ENCODE data around the gene TNNC2.

DNA sequence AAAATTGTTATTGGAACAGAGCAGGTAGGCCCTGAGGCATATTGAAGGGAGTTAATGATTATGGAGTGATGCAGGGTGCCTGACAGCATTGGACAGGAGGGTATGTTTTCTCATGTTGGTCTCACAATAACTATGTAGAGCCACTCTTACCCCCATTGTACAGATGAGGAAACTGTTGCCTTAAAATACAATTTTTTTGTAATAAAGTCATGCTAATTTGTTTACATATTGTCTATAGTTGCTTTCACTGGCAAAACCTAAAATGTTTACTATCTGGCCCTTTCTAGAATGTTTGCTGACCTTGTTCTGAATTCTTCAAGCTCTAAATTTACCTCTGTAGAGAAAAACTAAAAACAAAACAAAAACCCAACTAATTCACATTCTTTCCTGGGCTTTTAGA lies 24.4 kb upstream of the TNNC2 start:
- TF ChIP-seq, protein P1, sequence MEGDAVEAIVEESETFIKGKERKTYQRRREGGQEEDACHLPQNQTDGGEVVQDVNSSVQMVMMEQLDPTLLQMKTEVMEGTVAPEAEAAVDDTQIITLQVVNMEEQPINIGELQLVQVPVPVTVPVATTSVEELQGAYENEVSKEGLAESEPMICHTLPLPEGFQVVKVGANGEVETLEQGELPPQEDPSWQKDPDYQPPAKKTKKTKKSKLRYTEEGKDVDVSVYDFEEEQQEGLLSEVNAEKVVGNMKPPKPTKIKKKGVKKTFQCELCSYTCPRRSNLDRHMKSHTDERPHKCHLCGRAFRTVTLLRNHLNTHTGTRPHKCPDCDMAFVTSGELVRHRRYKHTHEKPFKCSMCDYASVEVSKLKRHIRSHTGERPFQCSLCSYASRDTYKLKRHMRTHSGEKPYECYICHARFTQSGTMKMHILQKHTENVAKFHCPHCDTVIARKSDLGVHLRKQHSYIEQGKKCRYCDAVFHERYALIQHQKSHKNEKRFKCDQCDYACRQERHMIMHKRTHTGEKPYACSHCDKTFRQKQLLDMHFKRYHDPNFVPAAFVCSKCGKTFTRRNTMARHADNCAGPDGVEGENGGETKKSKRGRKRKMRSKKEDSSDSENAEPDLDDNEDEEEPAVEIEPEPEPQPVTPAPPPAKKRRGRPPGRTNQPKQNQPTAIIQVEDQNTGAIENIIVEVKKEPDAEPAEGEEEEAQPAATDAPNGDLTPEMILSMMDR (IDR thresholded peaks at IDR 0.05; ENCODE audit: extremely low read depth in 1 of 2, insufficient read depth in 1 of 2, low read depth in 1 of 2, low read length in 2 of 2) = no peak
- TF ChIP-seq MYC (IDR thresholded peaks at IDR 0.05; ENCODE audit: low read depth, low read length) (no peak), POLR2AphosphoS5 (IDR thresholded peaks at IDR 0.05; ENCODE audit: insufficient read depth, low read depth, low read length) (no peak), POLR2A (IDR thresholded peaks at IDR 0.05; ENCODE audit: low read depth, low read length) (no peak), JUN (IDR thresholded peaks at IDR 0.05; ENCODE audit: borderline replicate concordance, insufficient read depth, insufficient read length, low read depth) (no peak), EZH2 (IDR thresholded peaks at IDR 0.05; ENCODE audit: borderline replicate concordance, low read depth, low read length, severe bottlenecking) (no peak), GATA2 (IDR thresholded peaks at IDR 0.05; ENCODE audit: insufficient read depth, insufficient read length, low read depth, low read length) (no peak), FOS (IDR thresholded peaks at IDR 0.05; ENCODE audit: borderline replicate concordance, insufficient read depth, low read length) (no peak)
- TF ChIP-seq, protein P2, sequence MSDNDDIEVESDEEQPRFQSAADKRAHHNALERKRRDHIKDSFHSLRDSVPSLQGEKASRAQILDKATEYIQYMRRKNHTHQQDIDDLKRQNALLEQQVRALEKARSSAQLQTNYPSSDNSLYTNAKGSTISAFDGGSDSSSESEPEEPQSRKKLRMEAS (IDR thresholded peaks at IDR 0.05; ENCODE audit: insufficient read depth, insufficient read length) = no peak

Measured in endothelial cell of umbilical vein (primary cell).